GM23338 (cell line): Measurements from ENCODE around the gene GLS.

Experiments
- CREB1 ChIP-seq: fragments of 250-450 bp; sonication (Bioruptor Pico); IDR thresholded peaks from 2 replicates; pipeline ENCODE4 v1.5.0; 2020; ENCODE audit warnings: low read depth, mild to moderate bottlenecking, moderate library complexity
- CTCF ChIP-seq, 2 experiments: fragments of 200-600 bp in 1 of 2; sonication (generic) in 1 of 2; conservative IDR thresholded peaks; 2 replicates each; pipeline versions ENCODE4 v1.5.1 to v1.6.1; 2016 to 2017; ENCODE audit warnings: antibody characterized with exemption in 2 of 2, low read depth in 2 of 2, mild to moderate bottlenecking in 2 of 2, moderate library complexity in 1 of 2
- ETS1 ChIP-seq: IDR thresholded peaks from 2 replicates; pipeline ENCODE4 v1.6.1; 2016; ENCODE audit warnings: antibody characterized with exemption
- EZH2 ChIP-seq: fragments of 200-600 bp; sonication (generic); IDR thresholded peaks from one replicate; pipeline ENCODE4 v1.8.0; 2017; ENCODE audit warnings: antibody characterized with exemption, mild to moderate bottlenecking, low read depth; ENCODE audit not compliant: unreplicated experiment
- EZH2phosphoT487 ChIP-seq: fragments of 200-600 bp; sonication (generic); IDR thresholded peaks from one replicate; pipeline ENCODE4 v1.8.1; 2018; ENCODE audit warnings: antibody characterized with exemption; ENCODE audit not compliant: unreplicated experiment
- JUNB ChIP-seq: IDR thresholded peaks from one replicate; pipeline ENCODE4 v1.6.1; 2016; ENCODE audit warnings: antibody characterized with exemption; ENCODE audit not compliant: unreplicated experiment
- POLR2AphosphoS5 ChIP-seq: IDR thresholded peaks from 2 replicates; pipeline ENCODE4 v1.6.1; 2016; ENCODE audit warnings: antibody characterized with exemption, low read depth
- REST ChIP-seq: IDR thresholded peaks from one replicate; pipeline ENCODE4 v1.6.1; 2018; ENCODE audit warnings: antibody characterized with exemption; ENCODE audit not compliant: unreplicated experiment
- ZNF331 ChIP-seq: fragments of 250-450 bp; sonication (Bioruptor Pico); IDR thresholded peaks from 2 replicates; pipeline ENCODE4 v1.5.0; 2020; ENCODE audit warnings: low read depth, mild to moderate bottlenecking, moderate library complexity
- ZNF462 ChIP-seq: fragments of 250-450 bp; sonication (Bioruptor Pico); IDR thresholded peaks from 2 replicates; pipeline ENCODE4 v1.5.0; 2020; ENCODE audit warnings: mild to moderate bottlenecking, moderate library complexity

GRCh38 chr2:190997526-190998113 lies 117.0 kb downstream of the GLS start:
- TF ChIP-seq CTCF (conservative IDR thresholded peaks at IDR 0.05; ENCODE audit: low read depth in 2 of 2) (no peak), REST (no peak), CREB1 (CRISPR knock-in tag) (no peak), EZH2 (no peak), ZNF331 (CRISPR knock-in tag) (no peak), EZH2phosphoT487 (no peak), ETS1 (no peak), POLR2AphosphoS5 (no peak), JUNB (no peak), ZNF462 (CRISPR knock-in tag) (no peak)
